SK-N-SH treated with all-trans-retinoic acid at 6 μM for 48 hours (cell line): ENCODE results near the gene FBLIM1.

Experiments
- ATAC-seq: fragments of 200-7000 bp; cut with Tn5 transposase; 3 replicates; pipeline ENCODE4 v1.9.1; 2020; ENCODE audit warnings: mild to moderate bottlenecking, moderate library complexity
- ARNTL ChIP-seq: fragments of 450-650 bp; formaldehyde crosslinking; IDR thresholded peaks from 2 replicates; pipeline ENCODE4 v1.5.0; 2020; ENCODE audit warnings: low read depth, mild to moderate bottlenecking, moderate library complexity, borderline replicate concordance
- BACH2 ChIP-seq: fragments of 250-450 bp; sonication (Bioruptor Pico); IDR thresholded peaks from 2 replicates; pipeline ENCODE4 v1.9.0; 2021; ENCODE audit warnings: mild to moderate bottlenecking, borderline replicate concordance
- CSDC2 ChIP-seq: fragments of 250-450 bp; sonication (Bioruptor Pico); IDR thresholded peaks from 2 replicates; pipeline ENCODE4 v1.5.0; 2020; ENCODE audit warnings: mild to moderate bottlenecking, moderate library complexity
- ESRRG ChIP-seq: fragments of 250-450 bp; sonication (Bioruptor Pico); IDR thresholded peaks from 2 replicates; pipeline ENCODE4 v1.6.1; 2021; ENCODE audit warnings: mild to moderate bottlenecking
- ISL1 ChIP-seq: fragments of 250-450 bp; sonication (Bioruptor Pico); IDR thresholded peaks from 2 replicates; pipeline ENCODE4 v2.1.2; 2022; ENCODE audit warnings: mild to moderate bottlenecking, moderate library complexity
- OSR1 ChIP-seq: fragments of 250-450 bp; sonication (Bioruptor Pico); IDR thresholded peaks from 2 replicates; pipeline ENCODE4 v1.8.0; 2022; ENCODE audit warnings: moderate library complexity, mild to moderate bottlenecking, inconsistent platforms
- PPARA ChIP-seq: fragments of 250-450 bp; sonication (Bioruptor Pico); IDR thresholded peaks from 2 replicates; pipeline ENCODE4 v1.5.0; 2020; ENCODE audit warnings: mild to moderate bottlenecking, borderline replicate concordance
- RARB ChIP-seq: fragments of 250-450 bp; sonication (Bioruptor Pico); IDR thresholded peaks from 2 replicates; pipeline ENCODE4 v1.8.0; 2021; ENCODE audit warnings: mild to moderate bottlenecking, moderate library complexity
- SNAI2 ChIP-seq: fragments of 250-450 bp; sonication (Bioruptor Pico); IDR thresholded peaks from 2 replicates; pipeline ENCODE4 v1.5.0; 2020; ENCODE audit warnings: mild to moderate bottlenecking, moderate library complexity
- TCF4 ChIP-seq: fragments of 250-450 bp; sonication (Bioruptor Pico); IDR thresholded peaks from 2 replicates; pipeline ENCODE4 v1.8.0; 2021; ENCODE audit warnings: mild to moderate bottlenecking, moderate library complexity, borderline replicate concordance
- ZFP3 ChIP-seq: fragments of 250-450 bp; sonication (Bioruptor Pico); IDR thresholded peaks from 2 replicates; pipeline ENCODE4 v1.5.0; 2020; ENCODE audit warnings: mild to moderate bottlenecking, moderate library complexity
- ZFP30 ChIP-seq: fragments of 450-650 bp; formaldehyde crosslinking; IDR thresholded peaks from 2 replicates; pipeline ENCODE4 v1.5.0; 2022; ENCODE audit warnings: mild to moderate bottlenecking, moderate library complexity
- ZNF70 ChIP-seq: fragments of 450-650 bp; formaldehyde crosslinking; IDR thresholded peaks from 2 replicates; pipeline ENCODE4 v1.5.0; 2020; ENCODE audit warnings: mild to moderate bottlenecking, moderate library complexity
- ZNF8 ChIP-seq: fragments of 450-650 bp; formaldehyde crosslinking; IDR thresholded peaks from 2 replicates; pipeline ENCODE4 v1.5.0; 2020; ENCODE audit warnings: mild to moderate bottlenecking, moderate library complexity
- TF ChIP-seq, protein P1 (sequence below): fragments of 250-450 bp; sonication (Bioruptor Pico); IDR thresholded peaks from 2 replicates; pipeline ENCODE4 v1.8.0; 2020; ENCODE audit warnings: mild to moderate bottlenecking, moderate library complexity, borderline replicate concordance
- TF ChIP-seq, protein P2 (sequence below): fragments of 250-450 bp; sonication (Bioruptor Pico); IDR thresholded peaks from 2 replicates; pipeline ENCODE4 v1.8.0; 2021; ENCODE audit warnings: low read depth, mild to moderate bottlenecking, moderate library complexity, borderline replicate concordance
- TF ChIP-seq, protein P3 (sequence below): fragments of 250-450 bp; sonication (Bioruptor Pico); IDR thresholded peaks from 2 replicates; pipeline ENCODE4 v1.5.0; 2020; ENCODE audit warnings: mild to moderate bottlenecking, moderate library complexity
- TF ChIP-seq, protein P4 (sequence below): fragments of 250-450 bp; sonication (Bioruptor Pico); IDR thresholded peaks from 2 replicates; pipeline ENCODE4 v1.5.1; 2020; ENCODE audit warnings: low read depth, mild to moderate bottlenecking, moderate library complexity
- TF ChIP-seq, protein P5 (sequence below): fragments of 250-450 bp; sonication (Bioruptor Pico); IDR thresholded peaks from 2 replicates; pipeline ENCODE4 v1.5.1; 2021; ENCODE audit warnings: mild to moderate bottlenecking, moderate library complexity

The FBLIM1 gene

DNA sequence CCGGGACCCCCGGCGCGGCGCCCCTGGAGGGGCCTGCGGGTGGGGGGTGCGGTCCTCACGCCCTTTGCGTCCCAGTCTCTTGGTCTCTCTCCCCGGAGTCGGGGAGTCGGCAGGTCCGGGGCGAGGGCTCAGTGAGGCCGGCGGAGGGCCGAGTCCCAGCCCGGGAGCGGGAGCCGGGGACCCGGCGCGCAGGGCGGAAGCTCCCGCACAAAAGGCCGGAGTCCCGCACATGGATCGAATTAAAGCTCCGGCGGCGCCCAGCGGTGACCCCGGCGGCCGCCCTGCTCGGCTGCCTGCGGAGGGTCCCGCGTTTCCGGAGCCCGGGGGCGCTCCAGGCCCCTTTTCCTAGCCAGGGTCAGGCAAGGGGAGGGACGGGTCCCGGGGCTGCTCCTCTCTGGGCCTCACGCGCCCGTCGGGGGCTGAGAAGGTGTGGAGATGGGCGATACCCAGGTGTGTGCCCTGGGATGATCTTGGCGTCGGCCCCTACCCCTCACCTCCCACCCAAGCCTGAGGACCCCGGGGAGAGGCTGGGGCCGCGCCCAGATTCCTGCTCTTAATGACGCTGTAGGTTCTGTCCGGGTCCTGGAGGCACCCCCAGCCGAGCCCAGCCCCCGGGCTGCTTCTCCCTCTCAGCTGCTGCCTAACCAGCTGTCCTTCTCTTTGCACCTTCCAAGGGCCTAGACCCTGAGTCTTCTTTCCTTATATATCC lies 512 bp downstream of the FBLIM1 start:
- TF ChIP-seq, protein P1, sequence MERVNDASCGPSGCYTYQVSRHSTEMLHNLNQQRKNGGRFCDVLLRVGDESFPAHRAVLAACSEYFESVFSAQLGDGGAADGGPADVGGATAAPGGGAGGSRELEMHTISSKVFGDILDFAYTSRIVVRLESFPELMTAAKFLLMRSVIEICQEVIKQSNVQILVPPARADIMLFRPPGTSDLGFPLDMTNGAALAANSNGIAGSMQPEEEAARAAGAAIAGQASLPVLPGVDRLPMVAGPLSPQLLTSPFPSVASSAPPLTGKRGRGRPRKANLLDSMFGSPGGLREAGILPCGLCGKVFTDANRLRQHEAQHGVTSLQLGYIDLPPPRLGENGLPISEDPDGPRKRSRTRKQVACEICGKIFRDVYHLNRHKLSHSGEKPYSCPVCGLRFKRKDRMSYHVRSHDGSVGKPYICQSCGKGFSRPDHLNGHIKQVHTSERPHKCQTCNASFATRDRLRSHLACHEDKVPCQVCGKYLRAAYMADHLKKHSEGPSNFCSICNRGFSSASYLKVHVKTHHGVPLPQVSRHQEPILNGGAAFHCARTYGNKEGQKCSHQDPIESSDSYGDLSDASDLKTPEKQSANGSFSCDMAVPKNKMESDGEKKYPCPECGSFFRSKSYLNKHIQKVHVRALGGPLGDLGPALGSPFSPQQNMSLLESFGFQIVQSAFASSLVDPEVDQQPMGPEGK (CRISPR knock-in tag): no peak
- TF ChIP-seq ZNF70 (no peak), OSR1 (CRISPR knock-in tag) (no peak), BACH2 (CRISPR knock-in tag) (no peak), PPARA (no peak)
- TF ChIP-seq, protein P2, sequence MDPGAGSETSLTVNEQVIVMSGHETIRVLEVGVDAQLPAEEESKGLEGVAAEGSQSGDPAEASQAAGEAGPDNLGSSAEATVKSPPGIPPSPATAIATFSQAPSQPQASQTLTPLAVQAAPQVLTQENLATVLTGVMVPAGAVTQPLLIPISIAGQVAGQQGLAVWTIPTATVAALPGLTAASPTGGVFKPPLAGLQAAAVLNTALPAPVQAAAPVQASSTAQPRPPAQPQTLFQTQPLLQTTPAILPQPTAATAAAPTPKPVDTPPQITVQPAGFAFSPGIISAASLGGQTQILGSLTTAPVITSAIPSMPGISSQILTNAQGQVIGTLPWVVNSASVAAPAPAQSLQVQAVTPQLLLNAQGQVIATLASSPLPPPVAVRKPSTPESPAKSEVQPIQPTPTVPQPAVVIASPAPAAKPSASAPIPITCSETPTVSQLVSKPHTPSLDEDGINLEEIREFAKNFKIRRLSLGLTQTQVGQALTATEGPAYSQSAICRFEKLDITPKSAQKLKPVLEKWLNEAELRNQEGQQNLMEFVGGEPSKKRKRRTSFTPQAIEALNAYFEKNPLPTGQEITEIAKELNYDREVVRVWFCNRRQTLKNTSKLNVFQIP (CRISPR knock-in tag): no peak
- TF ChIP-seq, protein P3, sequence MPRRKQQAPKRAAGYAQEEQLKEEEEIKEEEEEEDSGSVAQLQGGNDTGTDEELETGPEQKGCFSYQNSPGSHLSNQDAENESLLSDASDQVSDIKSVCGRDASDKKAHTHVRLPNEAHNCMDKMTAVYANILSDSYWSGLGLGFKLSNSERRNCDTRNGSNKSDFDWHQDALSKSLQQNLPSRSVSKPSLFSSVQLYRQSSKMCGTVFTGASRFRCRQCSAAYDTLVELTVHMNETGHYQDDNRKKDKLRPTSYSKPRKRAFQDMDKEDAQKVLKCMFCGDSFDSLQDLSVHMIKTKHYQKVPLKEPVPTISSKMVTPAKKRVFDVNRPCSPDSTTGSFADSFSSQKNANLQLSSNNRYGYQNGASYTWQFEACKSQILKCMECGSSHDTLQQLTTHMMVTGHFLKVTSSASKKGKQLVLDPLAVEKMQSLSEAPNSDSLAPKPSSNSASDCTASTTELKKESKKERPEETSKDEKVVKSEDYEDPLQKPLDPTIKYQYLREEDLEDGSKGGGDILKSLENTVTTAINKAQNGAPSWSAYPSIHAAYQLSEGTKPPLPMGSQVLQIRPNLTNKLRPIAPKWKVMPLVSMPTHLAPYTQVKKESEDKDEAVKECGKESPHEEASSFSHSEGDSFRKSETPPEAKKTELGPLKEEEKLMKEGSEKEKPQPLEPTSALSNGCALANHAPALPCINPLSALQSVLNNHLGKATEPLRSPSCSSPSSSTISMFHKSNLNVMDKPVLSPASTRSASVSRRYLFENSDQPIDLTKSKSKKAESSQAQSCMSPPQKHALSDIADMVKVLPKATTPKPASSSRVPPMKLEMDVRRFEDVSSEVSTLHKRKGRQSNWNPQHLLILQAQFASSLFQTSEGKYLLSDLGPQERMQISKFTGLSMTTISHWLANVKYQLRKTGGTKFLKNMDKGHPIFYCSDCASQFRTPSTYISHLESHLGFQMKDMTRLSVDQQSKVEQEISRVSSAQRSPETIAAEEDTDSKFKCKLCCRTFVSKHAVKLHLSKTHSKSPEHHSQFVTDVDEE (CRISPR knock-in tag): no peak
- ATAC-seq: peak; percentile 35

DNA sequence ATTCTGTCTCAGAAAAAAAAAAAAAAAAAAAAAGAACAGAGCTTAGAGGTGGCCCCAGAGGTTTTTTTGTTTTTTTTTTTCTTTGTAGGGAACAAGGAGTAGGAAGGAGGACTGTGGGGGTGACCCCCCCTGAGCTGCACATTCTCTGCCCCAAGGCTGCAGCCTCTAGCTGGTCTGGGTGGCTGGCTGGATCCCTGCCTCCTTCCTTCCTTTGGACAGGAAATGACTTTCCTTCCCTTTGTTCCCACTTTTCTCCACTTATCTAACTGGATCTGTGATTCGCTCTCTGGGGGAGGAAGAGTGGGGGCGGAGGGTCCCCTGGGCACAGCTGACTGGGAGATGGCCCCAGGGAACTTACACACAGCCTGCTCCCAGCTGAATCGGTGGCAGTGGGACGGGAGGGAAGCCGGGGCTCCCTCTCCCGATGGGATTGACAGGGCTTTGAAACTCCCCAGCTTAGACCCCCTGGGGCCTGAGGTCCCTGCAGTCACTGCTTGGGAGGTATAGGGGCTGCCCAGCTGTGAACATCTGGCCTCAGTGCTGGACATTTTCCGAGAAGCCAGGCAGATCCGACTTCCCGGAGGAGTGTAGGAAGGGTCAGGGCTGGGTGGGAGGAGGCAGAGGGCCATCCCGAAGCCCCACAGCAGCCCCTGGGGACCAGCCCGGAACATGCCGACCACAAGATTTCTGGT lies 2.1 kb downstream of the FBLIM1 start:
- ATAC-seq: peak; percentile 42
- TF ChIP-seq ARNTL (CRISPR knock-in tag) (no peak), RARB (no peak), TCF4 (CRISPR knock-in tag) (peak; percentile 16; the same call in 1 of the 2 replicates), ZNF8 (CRISPR knock-in tag) (no peak)
- TF ChIP-seq, protein P4, sequence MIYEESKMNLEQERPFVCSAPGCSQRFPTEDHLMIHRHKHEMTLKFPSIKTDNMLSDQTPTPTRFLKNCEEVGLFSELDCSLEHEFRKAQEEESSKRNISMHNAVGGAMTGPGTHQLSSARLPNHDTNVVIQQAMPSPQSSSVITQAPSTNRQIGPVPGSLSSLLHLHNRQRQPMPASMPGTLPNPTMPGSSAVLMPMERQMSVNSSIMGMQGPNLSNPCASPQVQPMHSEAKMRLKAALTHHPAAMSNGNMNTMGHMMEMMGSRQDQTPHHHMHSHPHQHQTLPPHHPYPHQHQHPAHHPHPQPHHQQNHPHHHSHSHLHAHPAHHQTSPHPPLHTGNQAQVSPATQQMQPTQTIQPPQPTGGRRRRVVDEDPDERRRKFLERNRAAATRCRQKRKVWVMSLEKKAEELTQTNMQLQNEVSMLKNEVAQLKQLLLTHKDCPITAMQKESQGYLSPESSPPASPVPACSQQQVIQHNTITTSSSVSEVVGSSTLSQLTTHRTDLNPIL (CRISPR knock-in tag): no peak

DNA sequence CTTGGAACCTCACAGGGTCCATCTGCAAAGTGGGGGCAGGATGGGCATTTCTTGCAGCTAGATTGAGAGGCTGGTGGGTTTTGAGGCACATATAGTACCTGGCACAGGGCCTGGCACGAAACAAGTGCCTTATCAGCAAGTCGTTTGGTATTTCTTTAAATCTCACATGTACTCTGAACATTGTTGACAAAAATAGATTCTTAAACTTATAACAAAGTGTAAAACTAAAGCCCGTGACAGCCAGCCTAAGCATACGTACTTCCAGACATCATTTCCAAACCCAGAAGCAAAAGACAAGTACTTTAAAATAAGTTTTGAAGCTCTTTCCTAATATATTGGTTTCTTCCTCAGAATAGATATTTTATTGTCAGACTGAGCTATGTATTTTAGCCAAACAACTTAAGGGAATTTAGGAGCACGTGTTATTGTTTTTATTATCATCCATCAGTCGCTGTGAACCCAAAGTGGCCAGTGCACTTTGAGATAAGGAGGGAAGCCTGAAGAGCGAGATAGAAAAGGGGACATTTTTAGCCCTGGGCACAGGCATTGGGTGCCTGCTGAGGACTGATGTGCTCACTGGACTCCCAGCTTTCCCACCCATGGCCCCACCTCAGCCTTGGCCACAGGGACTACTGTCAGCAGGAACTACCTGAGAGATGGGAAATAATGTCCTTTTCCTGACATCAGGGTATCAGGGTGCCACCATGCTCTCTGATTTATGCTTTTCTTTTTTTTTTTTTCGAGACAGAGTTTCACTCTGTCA lies 3.0 kb downstream of the FBLIM1 start:
- ATAC-seq: no peak
- TF ChIP-seq ZFP30 (CRISPR knock-in tag): no peak
- TF ChIP-seq, protein P3 (CRISPR knock-in tag): no peak
- TF ChIP-seq ZFP3: no peak
- no peak for TF ChIP-seq ARNTL (CRISPR knock-in tag)
- TF ChIP-seq ISL1 (CRISPR knock-in tag): no peak
- TF ChIP-seq ZNF8 (CRISPR knock-in tag): no peak
- no peak for TF ChIP-seq SNAI2 (CRISPR knock-in tag)
- TF ChIP-seq, protein P4 (CRISPR knock-in tag): no peak
- TF ChIP-seq, protein P1 (CRISPR knock-in tag): no peak
- TF ChIP-seq OSR1 (CRISPR knock-in tag): no peak
- TF ChIP-seq, protein P5, sequence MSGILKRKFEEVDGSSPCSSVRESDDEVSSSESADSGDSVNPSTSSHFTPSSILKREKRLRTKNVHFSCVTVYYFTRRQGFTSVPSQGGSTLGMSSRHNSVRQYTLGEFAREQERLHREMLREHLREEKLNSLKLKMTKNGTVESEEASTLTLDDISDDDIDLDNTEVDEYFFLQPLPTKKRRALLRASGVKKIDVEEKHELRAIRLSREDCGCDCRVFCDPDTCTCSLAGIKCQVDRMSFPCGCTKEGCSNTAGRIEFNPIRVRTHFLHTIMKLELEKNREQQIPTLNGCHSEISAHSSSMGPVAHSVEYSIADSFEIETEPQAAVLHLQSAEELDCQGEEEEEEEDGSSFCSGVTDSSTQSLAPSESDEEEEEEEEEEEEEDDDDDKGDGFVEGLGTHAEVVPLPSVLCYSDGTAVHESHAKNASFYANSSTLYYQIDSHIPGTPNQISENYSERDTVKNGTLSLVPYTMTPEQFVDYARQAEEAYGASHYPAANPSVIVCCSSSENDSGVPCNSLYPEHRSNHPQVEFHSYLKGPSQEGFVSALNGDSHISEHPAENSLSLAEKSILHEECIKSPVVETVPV (CRISPR knock-in tag): no peak
- no peak for TF ChIP-seq ESRRG
- no peak for TF ChIP-seq CSDC2 (CRISPR knock-in tag)
- no peak for TF ChIP-seq ZNF70
